ENCODE measurements around the gene ING3.

DNA sequence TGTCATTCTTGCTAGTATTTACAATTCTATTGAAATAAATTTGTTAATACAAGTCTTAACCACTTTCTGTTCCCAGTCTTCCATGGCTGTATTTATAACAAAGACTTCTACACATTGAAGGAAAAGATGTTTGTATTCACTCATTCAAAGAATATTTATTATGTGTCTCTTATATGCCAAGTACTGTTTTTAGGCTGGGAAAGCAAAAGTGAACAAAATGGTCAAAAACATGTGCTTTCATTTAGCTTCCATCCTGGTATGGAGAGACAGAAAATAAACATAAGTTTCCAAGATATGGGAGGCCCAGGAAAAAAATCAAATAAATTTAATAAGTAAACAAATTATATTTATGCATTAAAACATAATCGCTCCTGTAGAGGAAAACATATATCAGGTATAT, 60.8 kb downstream of the ING3 start:
- no peak for TF ChIP-seq CTCF (conservative IDR thresholded peaks at IDR 0.05)
- no peak for TF ChIP-seq ZFX (IDR thresholded peaks at IDR 0.05)
